ENCODE results near the gene BRD9.
"Not testable (repeated sequence)": the region's sequence is repeated elsewhere in the genome, so short reads cannot be mapped to it uniquely, and the experiment has no call there.

BRD9 gene

DNA sequence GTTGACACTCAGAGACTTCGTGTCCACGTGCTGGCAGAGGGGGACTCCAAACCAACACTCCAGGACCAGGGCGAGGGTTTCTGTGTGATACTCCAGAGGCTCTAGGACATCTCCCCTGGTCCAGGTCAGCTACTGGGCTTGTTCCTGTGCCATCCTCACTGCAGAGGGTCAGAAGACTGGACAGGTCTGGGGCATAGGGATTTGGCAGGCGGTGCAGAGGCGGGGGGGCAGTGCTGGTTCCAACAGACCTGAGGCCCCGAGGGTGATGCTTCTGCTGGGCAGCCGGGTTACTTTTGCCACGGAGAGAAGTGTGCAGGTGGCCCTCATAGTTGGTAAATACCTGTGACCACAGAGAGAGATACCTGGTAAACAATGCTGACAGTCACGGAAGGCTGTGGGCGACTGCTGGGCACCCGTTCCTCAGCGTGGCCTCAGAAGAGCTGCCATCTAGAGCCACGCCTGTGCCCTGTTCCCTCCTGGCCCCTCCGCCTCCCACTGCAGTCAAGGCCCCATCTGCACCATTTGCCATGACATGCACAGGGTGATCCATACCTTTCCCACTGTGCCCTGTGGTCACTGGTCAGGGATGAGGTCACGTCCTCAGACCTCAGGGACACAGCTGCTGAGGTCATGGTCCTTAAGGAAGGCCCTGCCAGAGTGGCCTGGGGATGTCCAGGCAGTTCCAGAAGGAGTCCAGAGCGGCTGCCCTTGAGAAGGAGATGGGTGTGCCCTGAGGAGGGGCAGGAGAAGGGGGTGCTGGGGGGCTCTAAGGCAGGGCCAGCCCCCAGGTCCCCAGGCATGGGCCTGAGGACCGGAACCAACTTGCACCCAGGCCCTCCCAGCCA, 30.1 kb upstream of the BRD9 start:
- no peak for DNase-seq

GRCh38 chr5:921456-922435, 29.1 kb upstream of the BRD9 start:
- DNase-seq: no peak

DNA sequence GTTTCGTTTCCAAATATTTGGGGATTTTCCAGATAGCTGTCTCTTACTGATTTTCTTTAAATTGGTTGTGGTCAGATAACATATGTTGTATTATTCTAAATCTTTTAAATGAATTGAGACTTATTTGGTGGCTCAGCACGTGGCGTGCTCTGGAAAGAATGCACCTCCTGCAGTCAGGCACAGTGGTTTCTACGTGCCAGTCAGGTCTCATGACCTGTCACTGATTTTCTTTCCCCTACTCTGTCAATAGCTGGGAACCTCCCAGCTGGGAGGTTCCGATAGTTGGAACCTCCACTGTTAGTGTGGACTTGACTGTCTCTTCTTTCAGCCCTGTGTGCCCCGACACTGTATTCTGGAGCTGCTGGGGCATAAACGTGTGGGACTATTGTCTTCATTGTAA, 27.7 kb upstream of the BRD9 start:
- DNase-seq: no peak

- DNase-seq: no peak
These were observed 26.9 kb upstream of the BRD9 start for GRCh38 chr5:919356-920000.

GRCh38 chr5:918717-919116, 26.1 kb upstream of the BRD9 start:
- not testable (repeated sequence) for DNase-seq

- no peak for DNase-seq
These were observed 24.1 kb upstream of the BRD9 start for GRCh38 chr5:916441-917293.

- no peak for DNase-seq
These were observed 23.3 kb upstream of the BRD9 start for GRCh38 chr5:915946-916345.

DNA sequence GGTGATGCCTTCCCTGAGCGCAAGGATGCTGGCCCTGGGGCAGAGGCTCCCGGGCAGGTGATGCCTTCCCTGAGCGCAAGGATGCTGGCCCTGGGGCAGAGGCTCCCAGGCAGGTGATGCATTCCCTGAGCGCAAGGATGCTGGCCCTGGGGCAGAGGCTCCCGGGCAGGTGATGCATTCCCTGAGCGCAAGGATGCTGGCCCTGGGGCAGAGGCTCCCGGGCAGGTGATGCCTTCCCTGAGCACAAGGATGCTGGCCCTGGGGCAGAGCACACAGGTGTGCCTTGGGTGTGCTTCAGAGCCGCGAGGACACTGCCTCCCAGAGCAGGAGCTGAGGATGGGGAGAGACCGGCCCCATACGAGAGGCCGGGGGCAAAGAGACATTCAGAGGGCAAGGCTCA, 22.7 kb upstream of the BRD9 start:
- DNase-seq: not testable (repeated sequence)

- no peak for DNase-seq
These were observed 22.0 kb upstream of the BRD9 start for GRCh38 chr5:914612-915011.

DNA sequence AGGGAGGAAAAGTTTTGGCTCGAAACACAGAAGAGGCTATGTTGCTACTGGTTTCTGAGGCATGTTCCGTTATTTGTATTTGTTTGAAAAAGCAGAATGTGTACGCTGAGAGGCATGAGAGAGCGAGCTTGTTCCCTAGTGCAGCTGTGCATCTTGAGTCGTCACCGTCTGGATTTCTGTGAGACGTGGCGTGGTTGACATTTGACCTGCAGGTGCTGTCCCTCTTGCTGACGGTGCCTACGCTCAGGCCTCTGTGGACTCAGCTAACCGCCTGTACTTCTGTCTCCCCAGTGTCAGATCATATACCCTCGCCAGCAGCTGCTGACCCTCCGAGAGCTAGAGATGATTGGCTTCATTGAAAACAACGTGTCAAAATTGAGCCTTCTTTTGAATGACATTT, 21.6 kb upstream of the BRD9 start:
- no peak for DNase-seq

- peak in 1 of 2 experiments; percentile 18 for DNase-seq
These were observed 19.9 kb upstream of the BRD9 start for GRCh38 chr5:912280-913091.

GRCh38 chr5:911601-912000, 19.0 kb upstream of the BRD9 start:
- no peak for DNase-seq

GRCh38 chr5:910769-911160, 18.2 kb upstream of the BRD9 start:
- no peak for DNase-seq

- DNase-seq: no peak
These were observed 17.6 kb upstream of the BRD9 start for GRCh38 chr5:909994-910768.

- DNase-seq: no peak
These were observed 16.5 kb upstream of the BRD9 start for GRCh38 chr5:909086-909485.

DNA sequence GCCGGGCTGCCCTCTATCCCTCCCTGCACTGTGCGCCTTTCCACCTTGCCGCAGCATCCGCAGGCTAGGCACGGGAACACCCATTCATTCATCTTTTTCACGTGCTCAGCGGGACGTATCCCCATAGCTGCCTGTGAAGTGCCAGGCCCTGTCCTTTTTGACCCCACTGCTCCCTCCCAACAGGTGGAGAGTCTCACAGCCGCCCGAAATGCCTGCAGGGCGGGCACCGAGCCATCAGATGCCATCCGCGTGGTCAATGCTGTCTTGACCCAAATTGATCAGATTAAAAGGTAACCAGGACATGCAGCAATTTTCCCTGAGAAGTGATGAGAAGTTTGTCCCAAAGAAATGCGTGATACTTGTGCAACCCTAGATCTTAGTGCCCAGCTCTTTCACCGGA, 15.6 kb upstream of the BRD9 start:
- no peak for DNase-seq

DNA sequence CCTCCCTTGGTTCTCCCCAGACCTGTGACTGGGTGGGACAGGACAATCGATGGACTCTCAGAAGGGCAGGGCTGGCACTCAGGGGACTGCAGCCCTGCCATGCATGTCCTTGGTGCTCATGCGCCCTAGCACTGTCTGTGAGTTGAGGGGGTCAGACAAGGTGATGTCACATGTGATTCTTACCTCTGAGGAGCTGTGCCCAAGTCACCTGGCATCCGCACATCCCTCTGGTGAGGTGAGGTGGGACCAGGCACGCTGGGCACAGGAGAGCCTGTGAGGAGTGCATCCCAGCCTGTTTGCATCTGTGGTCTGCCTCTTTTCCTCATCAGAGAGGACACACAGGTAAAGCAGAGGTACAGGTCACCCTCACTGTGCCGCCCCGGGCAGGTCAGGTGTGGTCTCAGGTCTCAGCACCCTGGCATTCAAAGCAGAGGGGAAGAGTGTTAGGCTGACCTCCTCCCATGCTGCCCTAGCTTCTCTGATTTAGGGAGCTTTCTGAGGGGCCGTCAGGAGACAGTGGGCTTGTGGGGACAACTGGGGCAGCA, 14.8 kb upstream of the BRD9 start:
- DNase-seq: no peak

- no peak for DNase-seq
These were observed 12.6 kb upstream of the BRD9 start for GRCh38 chr5:905139-905642.

- no peak for DNase-seq
These were observed 11.1 kb upstream of the BRD9 start for GRCh38 chr5:903756-904096.

Data from NCI-H526 (cell line).